ENCODE measurements around the gene RAPGEF1. TPM values are rescaled to one million over a fixed set of nuclear protein-coding genes. Genes with fewer than 3 reads are reported as not detected.

Gene RAPGEF1
- total and polyA plus RNA-seq, 2 of the 13 experiments (the other 11 are each of a cell fraction or from before 2014, with no cell fraction given): 21.2 to 38.9 TPM

DNA sequence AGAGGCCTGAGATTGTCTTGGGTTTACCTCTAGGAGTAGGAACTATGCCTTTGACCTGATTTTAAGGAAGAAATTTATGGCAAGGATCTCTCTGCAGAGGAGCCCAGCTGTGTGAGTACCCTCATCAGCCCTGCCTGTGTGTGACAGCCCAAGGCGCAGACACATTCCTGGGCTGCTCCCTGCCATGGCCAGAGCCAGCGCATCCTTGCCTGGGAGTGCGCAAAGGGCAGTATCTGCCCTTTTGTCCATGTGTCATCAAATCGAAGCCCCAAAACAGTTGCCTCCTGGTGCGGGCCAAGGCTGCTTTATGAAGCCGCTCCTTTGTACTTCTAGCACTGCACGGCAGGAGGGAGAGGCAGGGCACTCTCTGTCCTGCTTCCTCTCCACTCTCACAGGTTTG lies 142.6 kb downstream of the RAPGEF1 start:
- intact Hi-C loops (cut with micrococcal nuclease; ENCODE audit: unreplicated experiment): no loop called here
- ChIA-PET POLR2A (no interaction called here), CTCF (ENCODE audit: low intra/inter-chr PET ratio, low total read pairs) (no interaction called here)
- DNase-seq (ENCODE audit: low spot score): no peak
- no TSS peak for BruUV-seq (replicated peaks)
- Histone ChIP-seq H3K4me2 (ENCODE audit: low read depth, low read length) (no peak overlapping the region), H3K4me3 (replicated peaks in 1 of 3; ENCODE audit: insufficient read depth in 1 of 3, low read depth in 2 of 3, low read length in 3 of 3) (no peak overlapping the region), H3K27me3 (ENCODE audit: control insufficient read depth in 1 of 2, insufficient read depth in 2 of 2, low read length in 2 of 2) (no peaks in the 10 kb centered on the region), H4K20me1 (ENCODE audit: insufficient read depth, low read length) (no peaks in the 10 kb centered on the region), H3K27ac (ENCODE audit: extremely low read length, insufficient read depth, low read length) (no peak overlapping the region), H3K79me2 (ENCODE audit: insufficient read depth, low read length) (no peaks in the 10 kb centered on the region), H3K36me3 (replicated peaks in 1 of 2; ENCODE audit: control insufficient read depth in 1 of 2, insufficient read depth in 2 of 2, low read length in 2 of 2) (peaks cover 19 to 42% of the 10 kb centered on the region in 2 experiments; a peak in 4 of 5 replicates), H3K9ac (ENCODE audit: insufficient read depth, low read depth, low read length) (no peak overlapping the region), H3K4me1 (ENCODE audit: insufficient read depth, low read length) (peaks cover 27% of the 10 kb centered on the region), H3K9me3 (ENCODE audit: low read length) (no peaks in the 10 kb centered on the region), H2AFZ (ENCODE audit: low read length) (no peak overlapping the region)
- no peak for FAIRE-seq
- ATAC-seq: no peak
- in situ Hi-C loops (cut with HindIII; ENCODE audit: extremely low pct_ligation_motif_present, low pct_unique_long_range_greater_than_20kb): loop anchor here (25.0 kb wide), 1 partner anchor 640 kb away; no protein-coding TSS in a partner anchor
- no peak for TF ChIP-seq ASH2L (IDR thresholded peaks at IDR 0.05; ENCODE audit: insufficient read length, low read depth, low read length)
- WGBS (ENCODE audit: low lambda C conversion rate): 91% methylated on average over 4 of the region's 7 CpGs

DNA sequence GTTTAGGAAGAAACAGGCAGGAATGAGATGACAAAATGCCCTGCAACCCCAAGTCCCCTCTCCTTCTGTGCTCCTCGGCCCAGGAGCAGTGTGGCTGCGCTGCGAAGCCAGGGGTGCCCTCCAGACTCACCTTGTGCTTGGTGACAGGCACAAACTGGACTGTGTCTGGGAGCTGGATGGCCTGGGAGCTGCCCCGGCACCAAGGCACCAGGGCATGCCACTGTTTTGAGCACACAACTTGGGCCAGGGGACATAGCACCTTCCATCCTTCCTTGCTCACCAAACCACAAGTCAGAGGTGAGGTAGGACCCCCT lies 143.5 kb downstream of the RAPGEF1 start:
- ChIA-PET CTCF (ENCODE audit: low intra/inter-chr PET ratio, low total read pairs) (no interaction called here), POLR2A (no interaction called here)
- Histone ChIP-seq H3K27me3 (ENCODE audit: control insufficient read depth in 1 of 2, insufficient read depth in 2 of 2, low read length in 2 of 2) (no peaks in the 10 kb centered on the region), H4K20me1 (ENCODE audit: insufficient read depth, low read length) (no peaks in the 10 kb centered on the region), H3K27ac (ENCODE audit: extremely low read length, insufficient read depth, low read length) (no peak overlapping the region), H3K9me3 (ENCODE audit: low read length) (no peaks in the 10 kb centered on the region), H3K36me3 (replicated peaks in 1 of 2; ENCODE audit: control insufficient read depth in 1 of 2, insufficient read depth in 2 of 2, low read length in 2 of 2) (peaks cover 21 to 42% of the 10 kb centered on the region in 2 experiments; a peak in 4 of 5 replicates), H3K4me1 (ENCODE audit: insufficient read depth, low read length) (peaks cover 19% of the 10 kb centered on the region), H3K79me2 (ENCODE audit: insufficient read depth, low read length) (no peaks in the 10 kb centered on the region), H3K4me3 (replicated peaks in 1 of 3; ENCODE audit: insufficient read depth in 1 of 3, low read depth in 2 of 3, low read length in 3 of 3) (no peak overlapping the region), H3K4me2 (ENCODE audit: low read depth, low read length) (no peak overlapping the region), H3K9ac (ENCODE audit: insufficient read depth, low read depth, low read length) (no peak overlapping the region), H2AFZ (ENCODE audit: low read length) (no peak overlapping the region)
- WGBS (ENCODE audit: low lambda C conversion rate): 100% methylated on average over 2 of the region's 4 CpGs
- FAIRE-seq (no peak), DNase-seq (ENCODE audit: low spot score) (no peak), ATAC-seq (no peak)
- TF ChIP-seq, protein P1, sequence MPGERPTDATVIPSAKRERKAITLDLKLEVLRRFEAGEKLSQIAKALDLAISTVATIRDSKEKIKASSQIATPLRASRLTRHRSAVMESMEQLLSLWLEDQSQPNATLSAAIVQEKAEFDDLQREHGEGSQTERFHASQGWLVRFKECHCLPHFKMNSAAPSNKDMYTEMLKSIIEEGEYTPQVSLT (CRISPR knock-in tag; IDR thresholded peaks at IDR 0.05; ENCODE audit: borderline replicate concordance, low read depth): no peak
- TF ChIP-seq, protein P2, sequence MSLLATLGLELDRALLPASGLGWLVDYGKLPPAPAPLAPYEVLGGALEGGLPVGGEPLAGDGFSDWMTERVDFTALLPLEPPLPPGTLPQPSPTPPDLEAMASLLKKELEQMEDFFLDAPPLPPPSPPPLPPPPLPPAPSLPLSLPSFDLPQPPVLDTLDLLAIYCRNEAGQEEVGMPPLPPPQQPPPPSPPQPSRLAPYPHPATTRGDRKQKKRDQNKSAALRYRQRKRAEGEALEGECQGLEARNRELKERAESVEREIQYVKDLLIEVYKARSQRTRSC (CRISPR knock-in tag; IDR thresholded peaks at IDR 0.05; ENCODE audit: low read depth): no peak
- TF ChIP-seq ZNF350 (CRISPR knock-in tag; IDR thresholded peaks at IDR 0.05; ENCODE audit: borderline replicate concordance, low read depth): no peak
- TF ChIP-seq HDAC2 (CRISPR knock-in tag; IDR thresholded peaks at IDR 0.05): no peak
- TF ChIP-seq NCOA5 (CRISPR knock-in tag; IDR thresholded peaks at IDR 0.05): no peak
- no peak for TF ChIP-seq TCF7L2 (IDR thresholded peaks at IDR 0.05; ENCODE audit: low read depth, low read length)
- no peak for TF ChIP-seq ZNF577 (CRISPR knock-in tag; IDR thresholded peaks at IDR 0.05; ENCODE audit: borderline replicate concordance, low read depth)
- no peak for TF ChIP-seq KAT8 (CRISPR knock-in tag; IDR thresholded peaks at IDR 0.05)
- TF ChIP-seq, protein P3, sequence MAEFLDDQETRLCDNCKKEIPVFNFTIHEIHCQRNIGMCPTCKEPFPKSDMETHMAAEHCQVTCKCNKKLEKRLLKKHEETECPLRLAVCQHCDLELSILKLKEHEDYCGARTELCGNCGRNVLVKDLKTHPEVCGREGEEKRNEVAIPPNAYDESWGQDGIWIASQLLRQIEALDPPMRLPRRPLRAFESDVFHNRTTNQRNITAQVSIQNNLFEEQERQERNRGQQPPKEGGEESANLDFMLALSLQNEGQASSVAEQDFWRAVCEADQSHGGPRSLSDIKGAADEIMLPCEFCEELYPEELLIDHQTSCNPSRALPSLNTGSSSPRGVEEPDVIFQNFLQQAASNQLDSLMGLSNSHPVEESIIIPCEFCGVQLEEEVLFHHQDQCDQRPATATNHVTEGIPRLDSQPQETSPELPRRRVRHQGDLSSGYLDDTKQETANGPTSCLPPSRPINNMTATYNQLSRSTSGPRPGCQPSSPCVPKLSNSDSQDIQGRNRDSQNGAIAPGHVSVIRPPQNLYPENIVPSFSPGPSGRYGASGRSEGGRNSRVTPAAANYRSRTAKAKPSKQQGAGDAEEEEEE (CRISPR knock-in tag; IDR thresholded peaks at IDR 0.05; ENCODE audit: borderline replicate concordance): no peak
- TF ChIP-seq RORA (CRISPR knock-in tag; IDR thresholded peaks at IDR 0.05): no peak
- TF ChIP-seq ZZZ3 (CRISPR knock-in tag; IDR thresholded peaks at IDR 0.05; ENCODE audit: borderline replicate concordance): no peak
- TF ChIP-seq SIN3A (IDR thresholded peaks at IDR 0.05; ENCODE audit: borderline replicate concordance, low read depth, low read length): no peak
- intact Hi-C loops (cut with micrococcal nuclease; ENCODE audit: unreplicated experiment): no loop called here
- BruUV-seq (replicated peaks): no TSS peak
- in situ Hi-C loops (cut with HindIII; ENCODE audit: extremely low pct_ligation_motif_present, low pct_unique_long_range_greater_than_20kb): loop anchor here (25.0 kb wide), 1 partner anchor 641 kb away; no protein-coding TSS in a partner anchor
